GM23248 (cell line): ENCODE data around the gene TBC1D14.

Source experiments
- EZH2 ChIP-seq: fragments of 200-600 bp; sonication (generic); IDR thresholded peaks from 2 replicates; pipeline ENCODE4 v1.6.1; 2018; ENCODE audit warnings: antibody characterized with exemption, mild to moderate bottlenecking; ENCODE audit not compliant: insufficient read depth, poor library complexity, severe bottlenecking
- EZH2phosphoT487 ChIP-seq: fragments of 200-600 bp; sonication (generic); IDR thresholded peaks from 2 replicates; pipeline ENCODE4 v1.6.1; 2018; ENCODE audit warnings: antibody characterized with exemption, moderate library complexity, mild to moderate bottlenecking, low read depth; ENCODE audit not compliant: insufficient read depth

DNA sequence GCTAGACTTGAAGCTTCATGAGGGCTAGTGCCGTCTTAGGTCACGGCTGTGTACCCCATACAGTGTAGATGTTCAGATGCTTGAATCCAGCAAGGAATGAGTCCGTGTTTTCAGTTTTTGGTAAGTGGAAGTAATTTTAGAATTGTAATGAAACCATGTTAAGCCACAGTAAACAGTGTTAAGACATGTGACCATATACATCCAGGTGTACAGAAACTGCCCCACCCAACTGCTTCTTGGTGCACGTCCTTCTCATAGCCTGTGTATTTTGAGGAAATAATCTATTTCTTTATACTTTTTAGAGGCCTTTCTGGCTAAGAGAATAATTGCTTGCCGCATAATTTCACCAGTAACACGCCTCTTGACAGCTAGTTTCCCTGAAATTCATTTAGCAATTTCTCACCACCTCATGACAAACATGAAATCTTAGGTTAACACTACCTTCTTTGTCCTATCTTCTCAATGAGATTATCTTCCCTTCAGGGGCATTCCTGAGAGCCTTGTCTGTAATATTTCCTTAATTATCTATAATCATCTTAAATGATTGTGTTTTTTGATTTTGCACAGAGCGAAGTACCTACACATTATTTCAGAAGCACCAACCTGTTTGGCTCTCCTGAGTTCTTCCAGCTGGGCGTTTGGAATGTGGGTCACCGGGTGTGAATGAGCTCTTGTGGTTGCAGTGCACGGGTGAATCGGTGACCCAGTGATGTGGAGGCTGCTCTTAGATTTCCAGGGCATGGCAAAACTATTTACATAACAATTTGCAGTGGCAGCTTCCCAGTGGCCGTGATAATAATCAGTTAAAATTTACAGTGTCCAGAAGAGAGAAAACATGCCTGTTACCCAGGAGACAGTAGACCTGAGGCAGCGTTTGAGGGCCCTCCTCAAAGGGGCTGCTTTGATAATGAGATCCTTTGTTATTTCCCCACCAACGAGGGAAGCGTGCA is 83.4 kb downstream of the TBC1D14 start:
- TF ChIP-seq EZH2phosphoT487 (no peak), EZH2 (no peak)
